Measurements from ENCODE around the gene PLA2G1B. TPM values are rescaled to one million over a fixed set of nuclear protein-coding genes. Genes with fewer than 3 reads are reported as not detected.

Gene PLA2G1B
- total RNA-seq, 2 experiments from 2014 or later = 0.99 TPM; not detected in 1

GRCh38 chr12:120323772-120324171 is 3.8 kb downstream of the PLA2G1B start:
- Mint-ChIP-seq H3K27me3 (no peaks in the 10 kb centered on the region), H3K4me3 (no peak overlapping the region), H3K27ac (no peak overlapping the region), H3K9me3 (no peaks in the 10 kb centered on the region), H3K36me3 (ENCODE audit: low read depth) (no peaks in the 10 kb centered on the region), H3K4me1 (ENCODE audit: low read depth) (peaks cover 7% of the 10 kb centered on the region)
- ChIA-PET CTCF (interaction anchor here (0.9 to 2.3 kb wide), 4 partner anchors 11 to 95 kb away, joined by 3 to 6 read pairs (median 4); partner anchors contain the start of gene SIRT4), POLR2A (interaction anchor here (8.6 kb wide), 1 partner anchor 32 kb away, joined by 63 read pairs; the partner anchor contains the start of genes RNU4-1 and RNU4-2)
- intact Hi-C loops (cut with micrococcal nuclease) = no loop called here
- DNase-seq (no peak), ATAC-seq (no peak)
- TF ChIP-seq CTCF (IDR thresholded peaks at IDR 0.05) = no peak

- ChIA-PET POLR2A (interaction anchor here (8.6 kb wide), 1 partner anchor 30 kb away, joined by 63 read pairs; the partner anchor contains the start of genes RNU4-1 and RNU4-2), CTCF (interaction anchor here (1.2 to 1.5 kb wide), 2 partner anchors 20 to 108 kb away, joined by 3 to 5 read pairs; partner anchors contain the start of gene SIRT4)
- Mint-ChIP-seq H3K36me3 (ENCODE audit: low read depth) (no peaks in the 10 kb centered on the region), H3K9me3 (no peaks in the 10 kb centered on the region), H3K4me3 (no peak overlapping the region), H3K27me3 (no peaks in the 10 kb centered on the region), H3K4me1 (ENCODE audit: low read depth) (peaks cover 17% of the 10 kb centered on the region), H3K27ac (no peak overlapping the region)
- ATAC-seq (no peak), DNase-seq (no peak)
- intact Hi-C loops (cut with micrococcal nuclease) = no loop called here
- TF ChIP-seq CTCF (IDR thresholded peaks at IDR 0.05) = no peak
Measured at GRCh38 chr12:120321382-120322202, 6.0 kb downstream of the PLA2G1B start.

- H3K27me3 Mint-ChIP-seq = no peaks in the 10 kb centered on the region
- TF ChIP-seq CTCF (IDR thresholded peaks at IDR 0.05) = peak; percentile 64
- peak overlapping the region; percentile 95 for H3K27ac Mint-ChIP-seq
- peaks cover 10% of the 10 kb centered on the region for H3K4me1 Mint-ChIP-seq (ENCODE audit: low read depth)
- DNase-seq = peak; percentile 100
- H3K36me3 Mint-ChIP-seq (ENCODE audit: low read depth) = no peaks in the 10 kb centered on the region
- no peaks in the 10 kb centered on the region for H3K9me3 Mint-ChIP-seq
- ChIA-PET CTCF (interaction anchor here (0.6 to 6.3 kb wide), 13 partner anchors 10 to 329 kb away, joined by 3 to 39 read pairs (median 4); partner anchors contain the start of gene SIRT4), POLR2A (interaction anchor here (0.6 to 7.6 kb wide), 9 partner anchors 10 to 319 kb away, joined by 3 to 95 read pairs (median 4); partner anchors contain the start of genes PLA2G1B, RNU4-1, RNU4-2 and SIRT4)
- intact Hi-C loops (cut with micrococcal nuclease) = no loop called here
- peak; percentile 100 for ATAC-seq
- peak overlapping the region; percentile 96 for H3K4me3 Mint-ChIP-seq
Measured at GRCh38 chr12:120317224-120318105, 10.1 kb downstream of the PLA2G1B start.

- no peak for DNase-seq
- intact Hi-C loops (cut with micrococcal nuclease) = no loop called here
- POLR2A ChIA-PET = interaction anchor here (0.6 to 7.6 kb wide), 7 partner anchors 9 to 320 kb away, joined by 3 to 95 read pairs (median 6); partner anchors contain the start of genes PLA2G1B, RNU4-1, RNU4-2 and SIRT4
- no peak for ATAC-seq
- peak overlapping the region; percentile 96 for H3K4me3 Mint-ChIP-seq
- H3K27me3 Mint-ChIP-seq = no peaks in the 10 kb centered on the region
- TF ChIP-seq CTCF (IDR thresholded peaks at IDR 0.05) = no peak
- H3K27ac Mint-ChIP-seq = peak overlapping the region; percentile 95
- no peaks in the 10 kb centered on the region for H3K36me3 Mint-ChIP-seq (ENCODE audit: low read depth)
- peaks cover 10% of the 10 kb centered on the region for H3K4me1 Mint-ChIP-seq (ENCODE audit: low read depth)
- CTCF ChIA-PET = interaction anchor here (0.8 to 6.3 kb wide), 10 partner anchors 12 to 178 kb away, joined by 3 to 39 read pairs (median 4); partner anchors contain the start of gene SIRT4
- no peaks in the 10 kb centered on the region for H3K9me3 Mint-ChIP-seq
Measured at GRCh38 chr12:120316798-120317223, 10.8 kb downstream of the PLA2G1B start.
